Effector memory CD4-positive, alpha-beta T cell (primary cell): ENCODE measurements around the gene CDK5R1.
"Not testable (repeated sequence)": the region's sequence is repeated elsewhere in the genome, so short reads cannot be mapped to it uniquely, and the experiment has no call there.

ENCODE experiments used
- DNase-seq, 3 donors: peaks; one replicate each; pipeline ENCODE4 v3.0.0-alpha.2; 2020
- H3K27ac ChIP-seq: 2 replicates; pipeline ENCODE4 v1.7.0; 2013; ENCODE audit warnings: mild to moderate bottlenecking, low read length, moderate library complexity; ENCODE audit not compliant: insufficient read depth, poor library complexity, severe bottlenecking
- H3K27me3 ChIP-seq: replicated peaks from 2 replicates; pipeline ENCODE4 v1.7.0; 2013; ENCODE audit warnings: mild to moderate bottlenecking, low read length; ENCODE audit not compliant: insufficient read depth, control insufficient read depth, poor library complexity, severe bottlenecking
- H3K36me3 ChIP-seq: 2 replicates; pipeline ENCODE4 v1.7.0; 2013; ENCODE audit warnings: mild to moderate bottlenecking, low read length, moderate library complexity; ENCODE audit not compliant: control insufficient read depth, insufficient read depth
- H3K4me1 ChIP-seq: 2 replicates; pipeline ENCODE4 v1.7.0; 2013; ENCODE audit warnings: low read length, mild to moderate bottlenecking; ENCODE audit not compliant: control insufficient read depth, insufficient read depth, poor library complexity, severe bottlenecking
- H3K4me3 ChIP-seq: 2 replicates; pipeline ENCODE4 v1.7.0; 2013; ENCODE audit warnings: low read length, low read depth, mild to moderate bottlenecking; ENCODE audit not compliant: insufficient read depth, poor library complexity, severe bottlenecking
- H3K9me3 ChIP-seq: 2 replicates; pipeline ENCODE4 v1.7.0; 2013; ENCODE audit warnings: mild to moderate bottlenecking, low read length, moderate library complexity; ENCODE audit not compliant: control insufficient read depth

The CDK5R1 gene

DNA sequence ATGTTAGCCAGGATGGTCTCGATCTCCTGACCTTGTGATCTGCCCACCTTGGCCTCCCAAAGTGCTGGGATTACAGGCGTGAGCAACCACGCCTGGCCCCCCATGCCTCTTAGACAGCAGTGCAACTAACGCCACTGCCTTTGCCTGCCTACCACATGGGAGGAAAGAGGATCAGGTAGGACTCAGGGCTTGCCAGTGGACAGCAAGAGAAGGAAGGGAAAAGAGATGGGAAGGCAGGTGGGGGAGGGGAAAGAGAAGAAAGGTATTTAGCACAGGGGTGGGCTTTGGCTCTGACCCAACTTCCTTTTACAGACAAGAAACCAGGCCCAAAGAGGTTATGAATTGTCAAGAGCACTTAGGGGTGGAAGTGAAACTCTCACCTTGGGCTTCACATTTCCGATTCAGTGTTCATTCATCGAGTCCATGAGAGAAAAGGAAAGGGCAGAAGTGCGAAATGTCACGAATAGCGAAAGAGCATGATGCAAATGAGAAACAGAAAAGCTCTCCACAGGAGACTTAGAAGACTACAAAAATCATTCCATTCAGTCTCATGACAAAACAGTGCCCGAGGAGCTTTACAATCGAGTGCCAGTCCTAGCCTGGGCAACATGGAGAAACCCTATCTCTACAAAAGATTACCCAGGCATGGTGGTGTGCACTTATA is 36.4 kb downstream of the CDK5R1 start:
- Histone ChIP-seq H3K4me3 (no peak overlapping the region), H3K36me3 (no peaks in the 10 kb centered on the region), H3K9me3 (no peaks in the 10 kb centered on the region), H3K27me3 (no peaks in the 10 kb centered on the region), H3K4me1 (peaks cover 29% of the 10 kb centered on the region), H3K27ac (no peak overlapping the region)
- DNase-seq: no peak

DNA sequence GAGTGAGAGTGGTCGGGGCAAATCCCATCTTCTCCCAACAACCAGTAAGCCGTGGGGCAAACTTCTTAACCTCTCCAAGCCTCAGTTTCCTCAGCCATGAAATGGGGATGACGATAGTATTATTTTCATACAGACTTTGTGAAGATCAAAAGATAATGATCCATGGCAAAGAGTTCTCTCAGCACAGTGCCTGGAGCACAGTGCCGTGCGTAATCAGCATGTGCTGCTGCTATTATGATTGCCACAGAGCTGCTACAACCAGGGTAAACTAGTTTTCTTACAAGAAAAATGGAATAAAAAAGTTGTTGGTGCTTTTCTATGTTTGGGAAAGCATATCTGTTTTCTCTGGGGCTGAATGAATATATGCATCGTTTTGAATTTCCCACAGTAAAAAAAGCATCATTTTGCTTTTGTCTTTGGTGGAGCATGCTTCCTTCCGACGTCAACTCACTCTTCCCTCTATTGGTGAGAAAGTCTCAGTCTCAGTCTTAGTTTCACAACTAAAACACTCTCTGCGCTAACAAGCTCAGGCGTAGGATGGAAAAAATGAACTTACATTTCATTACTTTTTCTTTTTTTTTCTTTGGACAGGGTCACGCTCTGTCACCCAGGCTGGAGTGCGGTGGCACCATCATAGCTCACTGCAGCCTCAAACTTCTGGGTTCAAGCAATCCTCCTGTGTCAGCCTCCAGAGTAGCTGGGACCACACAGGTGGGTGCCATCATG is 37.2 kb downstream of the CDK5R1 start:
- H3K4me3 ChIP-seq: no peak overlapping the region
- no peaks in the 10 kb centered on the region for H3K9me3 ChIP-seq
- no peak for DNase-seq
- H3K36me3 ChIP-seq: no peaks in the 10 kb centered on the region
- no peak overlapping the region for H3K27ac ChIP-seq
- H3K27me3 ChIP-seq: no peaks in the 10 kb centered on the region
- peaks cover 29% of the 10 kb centered on the region for H3K4me1 ChIP-seq

DNA sequence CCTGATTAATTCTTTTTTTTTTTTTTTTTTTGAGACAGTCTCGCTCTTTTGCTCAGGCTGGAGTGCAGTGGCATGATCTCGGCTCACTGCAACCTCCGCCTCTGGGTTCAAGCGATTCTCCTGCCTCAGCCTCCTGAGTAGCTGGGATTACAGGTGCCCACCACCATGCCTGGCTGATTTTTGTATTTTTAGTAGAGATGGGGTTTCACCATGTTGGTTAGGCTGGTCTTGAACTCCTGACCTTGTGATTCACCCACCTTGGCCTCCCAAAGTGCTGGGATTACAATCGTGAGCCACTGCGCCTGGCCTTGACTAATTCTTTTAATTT is 37.7 kb downstream of the CDK5R1 start:
- peaks cover 29% of the 10 kb centered on the region for H3K4me1 ChIP-seq
- H3K36me3 ChIP-seq, H3K4me3 ChIP-seq, DNase-seq, H3K27ac ChIP-seq, H3K27me3 ChIP-seq, H3K9me3 ChIP-seq: not testable (repeated sequence)

DNA sequence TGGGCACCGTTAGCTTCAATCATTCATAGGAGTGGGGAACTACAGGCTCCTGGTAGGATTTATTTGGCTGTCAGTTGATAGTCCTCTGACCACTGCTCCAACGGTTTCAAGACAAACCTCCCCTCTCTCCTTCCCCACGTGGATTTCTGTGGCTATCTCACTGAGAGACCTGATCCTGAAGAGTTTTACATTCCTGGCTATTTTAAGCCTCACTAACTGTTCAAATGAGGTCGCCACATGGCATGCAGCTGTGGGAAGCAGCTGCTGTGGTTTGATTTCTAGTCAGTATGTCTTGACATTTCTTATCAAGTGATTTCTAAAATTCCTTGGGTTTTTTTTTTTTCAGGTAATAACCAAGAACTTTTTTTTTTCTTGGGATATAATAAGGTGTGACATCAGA is 38.3 kb downstream of the CDK5R1 start:
- Histone ChIP-seq H3K4me1 (peaks cover 23% of the 10 kb centered on the region), H3K36me3 (no peaks in the 10 kb centered on the region), H3K4me3 (no peak overlapping the region), H3K9me3 (no peaks in the 10 kb centered on the region), H3K27ac (no peak overlapping the region), H3K27me3 (no peaks in the 10 kb centered on the region)
- DNase-seq: no peak

DNA sequence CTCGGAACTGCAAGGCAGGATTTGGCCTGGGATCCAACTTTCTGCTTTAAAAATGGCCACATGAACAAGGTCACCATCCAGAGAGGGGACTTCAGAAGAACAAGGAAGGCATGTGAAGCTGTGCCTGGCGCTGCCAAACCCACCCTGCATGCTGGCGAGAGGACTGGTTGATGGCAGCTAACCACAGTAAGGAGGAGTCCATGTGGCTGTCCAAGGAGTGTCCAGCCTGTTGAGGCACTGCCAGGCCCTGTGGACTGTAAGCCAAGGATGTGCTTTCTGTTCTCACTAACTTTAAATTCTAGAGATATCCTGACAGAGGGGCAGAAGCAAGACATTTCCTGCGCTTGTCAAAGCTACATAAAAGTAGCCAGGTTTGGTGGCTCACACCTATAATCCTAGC is 40.4 kb downstream of the CDK5R1 start:
- Histone ChIP-seq H3K9me3 (no peaks in the 10 kb centered on the region), H3K27ac (no peak overlapping the region), H3K27me3 (no peaks in the 10 kb centered on the region), H3K4me3 (no peak overlapping the region), H3K4me1 (peaks cover 12% of the 10 kb centered on the region), H3K36me3 (no peaks in the 10 kb centered on the region)
- no peak for DNase-seq

DNA sequence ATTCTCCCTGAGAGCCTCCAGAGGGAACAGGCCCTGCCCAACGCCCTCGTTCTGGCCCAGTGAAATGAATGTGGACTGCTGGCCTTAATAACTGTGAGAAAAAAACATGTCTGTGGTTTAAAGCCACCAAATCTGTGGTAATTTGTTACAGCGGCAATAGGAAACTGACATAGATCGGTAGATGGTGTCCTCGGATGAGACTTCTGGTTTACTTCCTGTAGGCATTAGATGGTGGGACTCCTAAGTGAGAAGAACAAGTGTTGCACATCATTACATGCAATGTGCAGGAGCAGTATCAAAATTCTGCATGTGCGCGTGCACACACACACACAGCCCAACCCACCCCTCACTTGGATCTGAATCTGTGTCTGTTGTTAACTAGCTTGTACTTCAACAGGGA is 42.0 kb downstream of the CDK5R1 start:
- DNase-seq: no peak

DNA sequence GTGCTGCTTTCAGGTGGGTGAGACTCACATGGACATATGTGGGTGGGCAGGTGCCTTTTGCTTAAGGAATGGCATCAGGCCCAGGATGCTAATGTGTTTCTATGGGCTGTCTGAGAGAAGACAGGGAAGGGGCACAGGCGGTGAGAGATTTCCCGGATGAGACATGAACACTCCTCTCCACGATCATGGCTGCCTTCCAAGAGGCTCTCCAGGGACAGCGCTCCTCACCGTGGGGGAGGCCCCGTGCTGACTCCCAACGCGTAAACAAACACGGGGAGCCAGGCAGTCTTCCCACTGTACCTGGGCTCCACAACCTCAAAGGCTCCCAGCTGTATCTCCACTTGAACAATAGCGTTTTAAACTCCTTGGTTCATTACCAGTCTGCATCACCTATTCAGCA is 42.8 kb downstream of the CDK5R1 start:
- no peaks in the 10 kb centered on the region for H3K9me3 ChIP-seq
- H3K4me3 ChIP-seq: no peak overlapping the region
- no peaks in the 10 kb centered on the region for H3K36me3 ChIP-seq
- no peak overlapping the region for H3K27ac ChIP-seq
- H3K27me3 ChIP-seq: no peaks in the 10 kb centered on the region
- H3K4me1 ChIP-seq: peaks cover 10% of the 10 kb centered on the region
- no peak for DNase-seq

More for the DNA sequence above, 42.0 kb downstream of the CDK5R1 start:
- H3K27ac ChIP-seq: peak overlapping the region; percentile 42
- H3K36me3 ChIP-seq: no peaks in the 10 kb centered on the region
- no peaks in the 10 kb centered on the region for H3K27me3 ChIP-seq
- no peaks in the 10 kb centered on the region for H3K9me3 ChIP-seq
- H3K4me3 ChIP-seq: no peak overlapping the region
- H3K4me1 ChIP-seq: peaks cover 12% of the 10 kb centered on the region

DNA sequence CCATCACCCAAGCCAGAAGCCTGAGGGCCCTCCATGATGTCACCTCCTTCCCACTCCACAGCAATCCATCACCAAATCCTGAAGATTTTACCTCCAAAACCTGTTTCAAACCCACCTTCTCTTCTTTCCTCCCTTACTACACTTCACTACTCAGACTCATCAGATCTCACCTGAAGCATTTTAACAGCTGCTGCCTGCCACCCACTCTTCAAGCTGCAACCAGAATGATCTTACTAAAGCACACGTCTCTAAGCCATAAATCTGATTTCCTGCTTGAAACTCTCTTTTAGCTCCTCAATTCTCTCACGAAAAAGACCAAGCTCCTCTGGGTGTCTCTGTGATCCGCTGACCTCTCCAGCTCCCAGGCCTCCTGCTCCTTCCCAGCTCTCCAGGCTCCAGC is 46.5 kb downstream of the CDK5R1 start:
- Histone ChIP-seq H3K27me3 (no peaks in the 10 kb centered on the region), H3K36me3 (no peaks in the 10 kb centered on the region), H3K27ac (no peak overlapping the region), H3K9me3 (no peaks in the 10 kb centered on the region), H3K4me1 (peaks cover 9% of the 10 kb centered on the region), H3K4me3 (no peak overlapping the region)
- DNase-seq: no peak

DNA sequence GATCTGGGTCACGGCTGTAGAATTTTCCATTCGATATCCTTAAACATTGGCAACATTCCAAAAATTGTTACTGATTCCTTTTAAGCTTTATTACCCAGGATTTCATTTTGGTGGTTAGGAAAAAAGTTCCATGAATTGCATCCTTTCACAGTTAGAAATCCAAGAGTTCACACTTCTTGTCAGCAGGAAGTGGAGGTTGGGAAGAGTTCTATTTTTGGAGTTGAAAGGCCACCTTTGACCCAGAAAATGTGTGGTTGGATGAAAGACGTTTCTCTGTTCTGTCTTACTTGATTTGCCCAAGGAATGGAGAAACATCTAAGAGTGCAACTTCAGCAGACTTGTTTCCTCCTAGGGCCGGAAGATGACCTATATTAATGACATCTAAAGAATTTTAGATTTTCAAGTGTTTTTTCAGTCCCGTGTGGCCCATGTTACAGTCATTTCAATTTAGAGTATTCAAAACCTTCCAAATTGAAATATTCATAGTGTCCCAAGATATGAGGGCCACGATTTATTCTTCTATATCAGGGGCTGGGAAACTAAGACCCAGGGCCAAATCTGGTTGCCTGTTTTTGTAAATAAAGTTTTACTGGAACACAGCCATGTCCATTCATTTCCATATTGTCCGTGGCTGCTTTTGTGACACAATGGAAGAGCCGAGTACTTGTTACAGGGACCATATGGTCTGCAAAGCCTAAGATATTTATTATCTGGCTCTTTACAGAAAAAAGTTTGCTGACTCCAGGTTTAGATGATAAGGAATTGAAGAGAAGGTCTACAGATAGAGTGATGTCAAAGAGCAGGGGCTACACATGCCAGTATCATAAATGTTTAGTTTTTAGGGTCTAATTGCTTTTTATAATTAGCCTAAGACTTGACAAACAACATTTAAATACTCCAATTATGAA is 50.2 kb downstream of the CDK5R1 start:
- H3K9me3 ChIP-seq: no peaks in the 10 kb centered on the region
- H3K4me3 ChIP-seq: no peak overlapping the region
- DNase-seq: no peak
- no peak overlapping the region for H3K27ac ChIP-seq
- H3K4me1 ChIP-seq: no peaks in the 10 kb centered on the region
- H3K27me3 ChIP-seq: no peaks in the 10 kb centered on the region
- no peaks in the 10 kb centered on the region for H3K36me3 ChIP-seq
